Measurements from ENCODE around the gene APLF. TPM values are rescaled to one million over a fixed set of nuclear protein-coding genes. Genes with fewer than 3 reads are reported as not detected.

Gene APLF
- total and polyA plus RNA-seq, 2 experiments from 2014 or later: 3.0 to 3.7 TPM

DNA sequence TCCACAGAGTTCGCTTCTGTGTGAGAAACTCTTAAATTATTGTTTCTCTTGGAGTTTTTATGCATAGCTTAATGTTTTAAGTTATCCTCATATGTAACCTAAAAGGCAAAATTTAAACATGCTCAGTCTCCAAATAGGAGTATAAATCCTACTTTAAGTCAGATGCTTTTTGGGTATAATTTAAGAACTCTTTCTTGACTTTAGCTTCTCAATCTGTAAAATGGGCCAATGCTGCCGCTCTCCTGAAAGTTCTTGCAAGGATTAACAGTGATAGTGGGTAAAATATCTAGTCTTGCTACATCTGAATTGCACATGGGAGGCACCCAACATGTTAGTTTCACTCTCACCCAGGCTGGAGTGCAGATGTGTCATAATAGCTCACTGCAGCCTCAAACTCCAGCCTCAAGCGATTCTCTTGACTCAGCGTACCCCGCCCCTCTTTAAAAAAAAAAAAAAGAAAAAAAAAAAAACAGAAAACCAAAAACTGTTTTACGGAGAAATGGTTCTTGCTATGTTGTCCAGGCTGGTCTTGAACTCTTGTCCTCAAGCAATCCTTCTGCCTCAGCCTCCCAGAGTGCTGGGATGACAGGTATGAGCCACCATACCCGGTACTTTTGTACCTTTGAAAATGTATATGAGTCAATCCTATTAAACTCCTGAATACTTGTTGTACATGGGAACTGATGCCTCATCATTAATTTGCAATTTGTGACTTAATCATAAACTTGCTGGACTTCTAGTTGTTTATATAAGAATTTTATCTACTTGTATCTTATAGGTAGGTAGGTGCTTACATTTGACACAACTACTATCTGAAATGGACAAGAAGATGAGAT, 2.1 kb upstream of the APLF start (continued):
- TF ChIP-seq ZNF114 (CRISPR knock-in tag; IDR thresholded peaks at IDR 0.05): no peak
- TF ChIP-seq, protein P1, sequence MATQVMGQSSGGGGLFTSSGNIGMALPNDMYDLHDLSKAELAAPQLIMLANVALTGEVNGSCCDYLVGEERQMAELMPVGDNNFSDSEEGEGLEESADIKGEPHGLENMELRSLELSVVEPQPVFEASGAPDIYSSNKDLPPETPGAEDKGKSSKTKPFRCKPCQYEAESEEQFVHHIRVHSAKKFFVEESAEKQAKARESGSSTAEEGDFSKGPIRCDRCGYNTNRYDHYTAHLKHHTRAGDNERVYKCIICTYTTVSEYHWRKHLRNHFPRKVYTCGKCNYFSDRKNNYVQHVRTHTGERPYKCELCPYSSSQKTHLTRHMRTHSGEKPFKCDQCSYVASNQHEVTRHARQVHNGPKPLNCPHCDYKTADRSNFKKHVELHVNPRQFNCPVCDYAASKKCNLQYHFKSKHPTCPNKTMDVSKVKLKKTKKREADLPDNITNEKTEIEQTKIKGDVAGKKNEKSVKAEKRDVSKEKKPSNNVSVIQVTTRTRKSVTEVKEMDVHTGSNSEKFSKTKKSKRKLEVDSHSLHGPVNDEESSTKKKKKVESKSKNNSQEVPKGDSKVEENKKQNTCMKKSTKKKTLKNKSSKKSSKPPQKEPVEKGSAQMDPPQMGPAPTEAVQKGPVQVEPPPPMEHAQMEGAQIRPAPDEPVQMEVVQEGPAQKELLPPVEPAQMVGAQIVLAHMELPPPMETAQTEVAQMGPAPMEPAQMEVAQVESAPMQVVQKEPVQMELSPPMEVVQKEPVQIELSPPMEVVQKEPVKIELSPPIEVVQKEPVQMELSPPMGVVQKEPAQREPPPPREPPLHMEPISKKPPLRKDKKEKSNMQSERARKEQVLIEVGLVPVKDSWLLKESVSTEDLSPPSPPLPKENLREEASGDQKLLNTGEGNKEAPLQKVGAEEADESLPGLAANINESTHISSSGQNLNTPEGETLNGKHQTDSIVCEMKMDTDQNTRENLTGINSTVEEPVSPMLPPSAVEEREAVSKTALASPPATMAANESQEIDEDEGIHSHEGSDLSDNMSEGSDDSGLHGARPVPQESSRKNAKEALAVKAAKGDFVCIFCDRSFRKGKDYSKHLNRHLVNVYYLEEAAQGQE (IDR thresholded peaks at IDR 0.05; ENCODE audit: unreplicated experiment): no peak
- TF ChIP-seq EZH2phosphoT487 (IDR thresholded peaks at IDR 0.05; ENCODE audit: unreplicated experiment): no peak
- TF ChIP-seq CREB1 (CRISPR knock-in tag; IDR thresholded peaks at IDR 0.05; ENCODE audit: low read depth): no peak
- no peak for TF ChIP-seq NANOG (IDR thresholded peaks at IDR 0.05; ENCODE audit: borderline replicate concordance)
- no peak for TF ChIP-seq JUNB (IDR thresholded peaks at IDR 0.05; ENCODE audit: unreplicated experiment)
- TF ChIP-seq, protein P2, sequence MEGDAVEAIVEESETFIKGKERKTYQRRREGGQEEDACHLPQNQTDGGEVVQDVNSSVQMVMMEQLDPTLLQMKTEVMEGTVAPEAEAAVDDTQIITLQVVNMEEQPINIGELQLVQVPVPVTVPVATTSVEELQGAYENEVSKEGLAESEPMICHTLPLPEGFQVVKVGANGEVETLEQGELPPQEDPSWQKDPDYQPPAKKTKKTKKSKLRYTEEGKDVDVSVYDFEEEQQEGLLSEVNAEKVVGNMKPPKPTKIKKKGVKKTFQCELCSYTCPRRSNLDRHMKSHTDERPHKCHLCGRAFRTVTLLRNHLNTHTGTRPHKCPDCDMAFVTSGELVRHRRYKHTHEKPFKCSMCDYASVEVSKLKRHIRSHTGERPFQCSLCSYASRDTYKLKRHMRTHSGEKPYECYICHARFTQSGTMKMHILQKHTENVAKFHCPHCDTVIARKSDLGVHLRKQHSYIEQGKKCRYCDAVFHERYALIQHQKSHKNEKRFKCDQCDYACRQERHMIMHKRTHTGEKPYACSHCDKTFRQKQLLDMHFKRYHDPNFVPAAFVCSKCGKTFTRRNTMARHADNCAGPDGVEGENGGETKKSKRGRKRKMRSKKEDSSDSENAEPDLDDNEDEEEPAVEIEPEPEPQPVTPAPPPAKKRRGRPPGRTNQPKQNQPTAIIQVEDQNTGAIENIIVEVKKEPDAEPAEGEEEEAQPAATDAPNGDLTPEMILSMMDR (conservative IDR thresholded peaks at IDR 0.05; ENCODE audit: low read depth in 2 of 2): no peak

DNA sequence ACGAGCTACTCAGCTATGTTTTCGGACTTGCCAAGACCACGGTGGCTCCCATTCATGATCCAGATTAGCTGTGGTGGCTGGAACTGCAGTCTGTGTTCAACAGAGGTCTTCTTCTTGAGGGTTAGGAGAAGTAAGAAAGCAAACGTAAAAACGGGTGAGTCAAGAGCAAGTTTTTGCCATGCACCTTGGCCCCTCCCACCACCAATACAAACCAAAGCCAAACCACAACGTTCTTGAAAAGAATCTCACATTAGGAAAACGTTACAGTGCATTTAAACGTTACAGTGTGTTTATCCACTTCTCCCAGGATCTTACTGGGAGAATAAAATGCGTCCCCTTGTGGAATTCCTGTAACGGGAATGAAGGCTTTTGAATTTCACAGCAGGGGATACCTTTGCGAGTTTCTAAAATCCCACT, 1.0 kb upstream of the APLF start:
- ATAC-seq: no peak
- Histone ChIP-seq H2AFZ (peak overlapping the region; percentile 93), H3K27me3 (ENCODE audit: insufficient read depth) (no peaks in the 10 kb centered on the region), H3K79me2 (replicated peaks; ENCODE audit: insufficient read depth) (peaks cover 28% of the 10 kb centered on the region), H4K20me1 (replicated peaks; ENCODE audit: insufficient read depth) (no peaks in the 10 kb centered on the region; the same call in 1 of the 2 replicates), H3K9me2 (ENCODE audit: insufficient read depth) (no peaks in the 10 kb centered on the region), H3K4me3 (peak overlapping the region; percentile 90), H3K27ac (ENCODE audit: low read depth) (0 out of 2 replicates have a peak overlapping the region, but pooled peaks have one; percentile 20), H3K4me2 (peak overlapping the region; percentile 87), H3K4me1 (ENCODE audit: insufficient read depth) (peaks cover 9% of the 10 kb centered on the region; the same call in 1 of the 2 replicates), H3F3A (replicated peaks; ENCODE audit: low read depth) (no peaks in the 10 kb centered on the region), H3K36me3 (ENCODE audit: insufficient read depth) (no peaks in the 10 kb centered on the region)
- no peak overlapping the region for H3K27ac Mint-ChIP-seq
- H3K9me3 Mint-ChIP-seq: no peaks in the 10 kb centered on the region
- no peaks in the 10 kb centered on the region for H3K36me3 Mint-ChIP-seq (ENCODE audit: low read depth)
- peaks cover 11% of the 10 kb centered on the region; the same call in 2 of the 3 replicates for H3K4me1 Mint-ChIP-seq
- peak overlapping the region; percentile 99 for H3K4me3 Mint-ChIP-seq
- H3K27me3 Mint-ChIP-seq (ENCODE audit: insufficient read depth, low read depth, poor library complexity): no peaks in the 10 kb centered on the region
- no peak for DNase-seq (ENCODE audit: low spot score)
- TF ChIP-seq STAT1 (IDR thresholded peaks at IDR 0.05; ENCODE audit: unreplicated experiment) (no peak), ZNF114 (CRISPR knock-in tag; IDR thresholded peaks at IDR 0.05) (no peak), ZNF331 (CRISPR knock-in tag; IDR thresholded peaks at IDR 0.05; ENCODE audit: low read depth) (no peak)
- TF ChIP-seq, protein P3, sequence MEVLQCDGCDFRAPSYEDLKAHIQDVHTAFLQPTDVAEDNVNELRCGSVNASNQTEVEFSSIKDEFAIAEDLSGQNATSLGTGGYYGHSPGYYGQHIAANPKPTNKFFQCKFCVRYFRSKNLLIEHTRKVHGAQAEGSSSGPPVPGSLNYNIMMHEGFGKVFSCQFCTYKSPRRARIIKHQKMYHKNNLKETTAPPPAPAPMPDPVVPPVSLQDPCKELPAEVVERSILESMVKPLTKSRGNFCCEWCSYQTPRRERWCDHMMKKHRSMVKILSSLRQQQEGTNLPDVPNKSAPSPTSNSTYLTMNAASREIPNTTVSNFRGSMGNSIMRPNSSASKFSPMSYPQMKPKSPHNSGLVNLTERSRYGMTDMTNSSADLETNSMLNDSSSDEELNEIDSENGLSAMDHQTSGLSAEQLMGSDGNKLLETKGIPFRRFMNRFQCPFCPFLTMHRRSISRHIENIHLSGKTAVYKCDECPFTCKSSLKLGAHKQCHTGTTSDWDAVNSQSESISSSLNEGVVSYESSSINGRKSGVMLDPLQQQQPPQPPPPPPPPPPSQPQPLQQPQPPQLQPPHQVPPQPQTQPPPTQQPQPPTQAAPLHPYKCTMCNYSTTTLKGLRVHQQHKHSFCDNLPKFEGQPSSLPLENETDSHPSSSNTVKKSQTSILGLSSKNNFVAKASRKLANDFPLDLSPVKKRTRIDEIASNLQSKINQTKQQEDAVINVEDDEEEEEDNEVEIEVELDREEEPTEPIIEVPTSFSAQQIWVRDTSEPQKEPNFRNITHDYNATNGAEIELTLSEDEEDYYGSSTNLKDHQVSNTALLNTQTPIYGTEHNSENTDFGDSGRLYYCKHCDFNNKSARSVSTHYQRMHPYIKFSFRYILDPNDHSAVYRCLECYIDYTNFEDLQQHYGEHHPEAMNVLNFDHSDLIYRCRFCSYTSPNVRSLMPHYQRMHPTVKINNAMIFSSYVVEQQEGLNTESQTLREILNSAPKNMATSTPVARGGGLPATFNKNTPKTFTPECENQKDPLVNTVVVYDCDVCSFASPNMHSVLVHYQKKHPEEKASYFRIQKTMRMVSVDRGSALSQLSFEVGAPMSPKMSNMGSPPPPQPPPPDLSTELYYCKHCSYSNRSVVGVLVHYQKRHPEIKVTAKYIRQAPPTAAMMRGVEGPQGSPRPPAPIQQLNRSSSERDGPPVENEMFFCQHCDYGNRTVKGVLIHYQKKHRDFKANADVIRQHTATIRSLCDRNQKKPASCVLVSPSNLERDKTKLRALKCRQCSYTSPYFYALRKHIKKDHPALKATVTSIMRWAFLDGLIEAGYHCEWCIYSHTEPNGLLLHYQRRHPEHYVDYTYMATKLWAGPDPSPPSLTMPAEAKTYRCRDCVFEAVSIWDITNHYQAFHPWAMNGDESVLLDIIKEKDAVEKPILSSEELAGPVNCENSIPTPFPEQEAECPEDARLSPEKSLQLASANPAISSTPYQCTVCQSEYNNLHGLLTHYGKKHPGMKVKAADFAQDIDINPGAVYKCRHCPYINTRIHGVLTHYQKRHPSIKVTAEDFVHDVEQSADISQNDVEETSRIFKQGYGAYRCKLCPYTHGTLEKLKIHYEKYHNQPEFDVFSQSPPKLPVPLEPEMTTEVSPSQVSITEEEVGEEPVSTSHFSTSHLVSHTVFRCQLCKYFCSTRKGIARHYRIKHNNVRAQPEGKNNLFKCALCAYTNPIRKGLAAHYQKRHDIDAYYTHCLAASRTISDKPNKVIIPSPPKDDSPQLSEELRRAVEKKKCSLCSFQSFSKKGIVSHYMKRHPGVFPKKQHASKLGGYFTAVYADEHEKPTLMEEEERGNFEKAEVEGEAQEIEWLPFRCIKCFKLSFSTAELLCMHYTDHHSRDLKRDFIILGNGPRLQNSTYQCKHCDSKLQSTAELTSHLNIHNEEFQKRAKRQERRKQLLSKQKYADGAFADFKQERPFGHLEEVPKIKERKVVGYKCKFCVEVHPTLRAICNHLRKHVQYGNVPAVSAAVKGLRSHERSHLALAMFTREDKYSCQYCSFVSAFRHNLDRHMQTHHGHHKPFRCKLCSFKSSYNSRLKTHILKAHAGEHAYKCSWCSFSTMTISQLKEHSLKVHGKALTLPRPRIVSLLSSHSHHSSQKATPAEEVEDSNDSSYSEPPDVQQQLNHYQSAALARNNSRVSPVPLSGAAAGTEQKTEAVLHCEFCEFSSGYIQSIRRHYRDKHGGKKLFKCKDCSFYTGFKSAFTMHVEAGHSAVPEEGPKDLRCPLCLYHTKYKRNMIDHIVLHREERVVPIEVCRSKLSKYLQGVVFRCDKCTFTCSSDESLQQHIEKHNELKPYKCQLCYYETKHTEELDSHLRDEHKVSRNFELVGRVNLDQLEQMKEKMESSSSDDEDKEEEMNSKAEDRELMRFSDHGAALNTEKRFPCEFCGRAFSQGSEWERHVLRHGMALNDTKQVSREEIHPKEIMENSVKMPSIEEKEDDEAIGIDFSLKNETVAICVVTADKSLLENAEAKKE (CRISPR knock-in tag; IDR thresholded peaks at IDR 0.05): no peak
